Kidney tubule cell (primary cell): ENCODE results near the gene VGLL4.

Experiments
- DNase-seq: peaks from one replicate; pipeline ENCODE4 v3.0.0-alpha.2; 2018; ENCODE audit warnings: low spot score

The VGLL4 gene

GRCh38 chr3:11627612-11628011 is 16.1 kb downstream of the VGLL4 start:
- DNase-seq: no peak

- DNase-seq: no peak
Measured at GRCh38 chr3:11626084-11626463, 17.6 kb downstream of the VGLL4 start.

DNA sequence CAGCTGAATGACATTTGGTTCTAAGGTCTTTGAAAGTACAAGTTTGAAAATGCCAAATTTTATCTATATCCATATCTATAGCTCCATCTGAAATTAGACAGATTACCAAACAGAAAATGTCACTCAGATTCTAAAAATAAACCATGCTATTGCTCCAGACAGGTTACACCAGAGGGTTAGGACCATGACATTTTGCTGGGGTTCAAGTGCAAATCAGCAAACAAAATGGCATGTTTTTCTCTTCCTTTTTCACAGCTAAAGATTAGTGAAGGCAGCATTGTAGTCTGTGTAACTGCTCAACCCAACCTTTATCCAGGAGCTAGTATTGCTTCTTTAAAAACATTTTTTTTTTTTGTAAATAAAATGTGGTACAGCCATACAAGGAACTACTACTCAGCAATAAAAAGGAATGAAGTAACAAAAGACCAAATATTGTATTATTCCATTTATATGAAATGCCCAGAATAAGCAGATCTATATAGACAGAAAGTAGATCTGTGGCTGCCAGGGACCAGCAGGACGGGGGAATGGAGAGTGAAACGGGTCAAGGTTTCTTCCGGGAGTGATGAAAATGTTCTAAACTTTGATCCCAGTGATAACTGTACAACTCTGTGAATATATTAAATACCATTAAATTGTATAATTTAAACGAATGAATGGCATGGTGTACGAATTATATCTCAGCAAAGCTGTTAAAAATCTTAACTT is 18.2 kb downstream of the VGLL4 start:
- DNase-seq: no peak

- DNase-seq: no peak
Measured at GRCh38 chr3:11624704-11625375, 18.9 kb downstream of the VGLL4 start.

DNA sequence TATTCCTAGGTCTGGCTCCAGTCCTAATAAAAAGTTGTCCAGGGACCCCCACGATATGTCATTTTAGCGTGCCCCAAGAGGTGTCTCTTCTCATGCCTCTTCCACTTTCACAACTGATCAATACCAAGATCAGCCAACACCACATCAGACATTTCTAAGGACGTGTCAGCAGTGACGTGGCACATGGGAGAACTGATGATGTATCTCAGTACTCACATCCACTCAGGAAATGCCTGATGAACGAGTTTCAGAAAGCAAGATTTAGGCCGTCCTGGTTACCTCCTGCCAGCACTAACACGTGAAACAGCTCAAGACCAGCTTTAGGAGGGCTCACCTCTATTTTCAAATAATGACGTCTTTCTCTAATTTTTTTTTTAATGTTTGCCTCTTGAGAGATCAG is 19.6 kb downstream of the VGLL4 start:
- DNase-seq: no peak

- DNase-seq: peak; percentile 72
Measured at GRCh38 chr3:11622586-11623550, 20.8 kb downstream of the VGLL4 start.

GRCh38 chr3:11621077-11621476 is 22.6 kb downstream of the VGLL4 start:
- no peak for DNase-seq

GRCh38 chr3:11619946-11620652 is 23.6 kb downstream of the VGLL4 start:
- DNase-seq: no peak

GRCh38 chr3:11619461-11619860 is 24.3 kb downstream of the VGLL4 start:
- no peak for DNase-seq

DNA sequence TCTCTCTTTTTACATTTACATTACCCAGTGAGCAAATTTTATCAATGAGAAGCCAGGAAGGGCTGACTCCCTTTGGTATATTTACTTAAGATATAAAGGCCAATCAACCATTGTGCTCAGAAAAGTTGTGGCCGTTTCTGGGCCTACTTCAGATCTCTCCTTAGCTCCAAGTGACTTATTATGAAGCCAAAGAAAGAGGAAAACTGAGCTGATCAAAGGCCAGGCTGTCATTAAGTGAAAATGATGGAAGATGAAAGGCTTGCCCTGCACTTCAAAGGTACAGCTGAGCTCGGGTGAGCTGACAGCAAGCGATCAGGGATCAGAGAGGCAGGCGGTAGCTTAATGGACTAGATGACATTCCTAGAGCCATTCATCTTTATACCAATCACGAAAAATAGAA is 24.8 kb downstream of the VGLL4 start:
- DNase-seq: no peak

DNA sequence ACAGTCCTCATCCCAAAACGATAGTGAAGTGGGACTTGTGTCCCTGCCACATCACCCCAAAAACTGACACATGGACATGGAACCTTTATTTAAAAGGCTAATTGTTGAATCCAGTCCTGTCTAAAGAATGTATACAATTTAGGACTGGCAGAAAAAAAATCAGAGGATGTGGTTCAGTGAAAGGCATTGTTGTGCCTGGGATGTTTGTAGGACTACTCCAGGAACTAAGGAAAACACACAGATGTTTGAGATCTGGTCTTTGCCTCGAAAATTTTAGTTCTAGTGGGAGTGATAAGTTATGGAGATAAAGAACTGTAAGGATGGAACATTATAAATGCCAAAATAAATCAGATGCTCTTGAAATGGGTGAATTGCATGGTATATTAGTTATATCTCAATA is 27.2 kb downstream of the VGLL4 start:
- no peak for DNase-seq

- DNase-seq: no peak
Measured at GRCh38 chr3:11613851-11614487, 29.7 kb downstream of the VGLL4 start.

DNA sequence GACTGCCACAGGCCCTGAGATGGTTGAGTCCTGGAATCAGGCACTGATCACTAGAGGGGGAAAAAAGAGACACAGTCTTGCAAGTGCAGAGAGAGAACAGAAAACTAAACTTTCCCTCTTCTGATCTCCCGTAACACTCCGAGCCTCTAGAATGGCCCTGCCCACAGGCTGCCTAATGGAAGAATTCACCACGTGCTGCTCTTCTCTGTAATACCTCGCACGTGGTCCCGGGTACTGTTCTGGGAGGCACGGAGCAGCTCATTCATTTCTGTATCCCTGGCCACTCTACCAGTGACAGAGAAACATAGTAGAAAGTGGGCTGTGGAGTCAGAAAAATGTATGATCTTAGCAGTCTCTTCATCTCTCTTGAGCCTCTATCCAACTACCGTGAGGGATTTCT is 30.4 kb downstream of the VGLL4 start:
- no peak for DNase-seq

GRCh38 chr3:11612515-11613188 is 31.1 kb downstream of the VGLL4 start:
- DNase-seq: no peak

- DNase-seq: no peak
Measured at GRCh38 chr3:11611341-11611799, 32.3 kb downstream of the VGLL4 start.

DNA sequence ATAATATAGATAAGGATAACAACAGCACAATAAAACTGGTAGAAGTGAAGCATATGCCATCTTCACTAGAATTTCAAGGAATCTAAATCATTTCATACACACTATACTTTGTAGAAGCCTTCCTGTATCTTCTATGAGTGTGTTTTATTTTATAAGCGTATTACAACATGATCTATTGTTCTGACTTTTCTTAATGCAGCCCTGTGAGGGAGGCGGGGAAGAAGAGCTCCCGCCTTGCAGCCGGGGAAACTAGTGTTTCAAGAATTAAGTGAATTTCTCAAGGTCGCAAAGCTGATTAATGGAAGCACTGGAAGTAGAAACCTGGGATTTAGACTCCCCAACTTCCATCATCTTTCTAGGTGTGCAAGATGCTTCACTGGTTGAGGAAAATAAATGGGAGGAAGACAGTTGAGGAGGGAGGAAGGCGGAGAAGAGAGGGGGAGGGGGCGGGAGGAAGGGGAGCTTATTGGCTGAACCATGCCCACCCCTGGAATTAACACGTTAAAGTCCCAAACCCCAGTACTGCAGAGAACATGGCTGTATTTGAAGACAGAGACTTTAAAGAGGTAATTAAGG is 32.9 kb downstream of the VGLL4 start:
- no peak for DNase-seq

DNA sequence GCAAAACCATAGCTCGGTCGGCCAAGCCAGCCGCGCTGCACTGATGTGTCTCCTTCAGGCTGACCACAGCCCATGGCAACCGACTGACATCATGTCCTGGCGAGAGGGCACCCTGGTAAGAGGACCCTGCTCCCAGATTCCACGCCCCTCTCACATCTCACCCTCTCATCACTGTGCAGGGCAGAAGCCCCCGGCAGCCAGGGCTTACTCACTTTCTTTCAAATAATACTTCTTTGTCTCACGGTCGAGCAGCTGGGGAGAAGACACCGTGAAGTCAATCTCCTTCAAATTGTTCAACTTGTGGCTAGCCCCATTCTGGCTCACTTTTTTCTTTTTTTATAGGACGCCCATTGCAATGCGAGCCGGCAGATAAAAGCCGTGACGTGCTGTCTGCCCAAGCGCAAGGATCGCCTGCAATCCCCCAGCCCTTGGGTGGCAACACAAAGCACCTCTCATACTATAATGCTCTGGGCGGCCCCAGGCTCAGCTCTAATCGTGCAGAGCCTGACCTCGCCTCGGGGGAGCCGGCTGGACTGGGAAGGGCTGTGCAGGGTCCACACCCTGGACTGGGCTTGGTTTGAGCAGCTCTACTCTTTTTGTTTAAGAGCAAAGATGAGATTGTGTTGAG is 33.6 kb downstream of the VGLL4 start:
- no peak for DNase-seq

DNA sequence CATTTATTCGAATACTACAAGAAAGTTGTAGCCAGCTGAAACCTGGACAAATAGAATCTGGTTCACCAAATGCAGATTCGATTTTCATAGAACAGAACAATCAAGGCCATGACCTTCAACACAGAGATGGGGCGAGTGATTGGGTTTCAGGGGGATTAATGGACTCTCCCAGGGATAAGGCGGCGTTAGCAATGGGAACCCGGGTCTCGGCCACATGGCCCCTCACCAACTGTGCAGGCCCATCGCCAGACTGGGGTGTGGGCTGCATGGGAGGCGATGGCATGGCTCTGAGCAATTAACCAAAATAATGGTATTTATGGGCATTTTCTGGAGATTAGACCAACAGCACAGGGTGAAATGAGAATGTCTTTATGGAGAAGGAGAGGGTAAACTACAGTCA is 34.2 kb downstream of the VGLL4 start:
- no peak for DNase-seq

GRCh38 chr3:11607816-11608215 is 35.9 kb downstream of the VGLL4 start:
- no peak for DNase-seq

- DNase-seq: no peak
Measured at GRCh38 chr3:11606865-11607440, 36.8 kb downstream of the VGLL4 start.
